Measurements from ENCODE around the gene ZNF391. TPM values are rescaled to one million over a fixed set of nuclear protein-coding genes. Genes with fewer than 3 reads are reported as not detected.
"Not testable (repeated sequence)": the region's sequence is repeated elsewhere in the genome, so short reads cannot be mapped to it uniquely, and the experiment has no call there.

ZNF391 gene
- total RNA-seq, 1 experiment from 2014 or later: 5.4 TPM

DNA sequence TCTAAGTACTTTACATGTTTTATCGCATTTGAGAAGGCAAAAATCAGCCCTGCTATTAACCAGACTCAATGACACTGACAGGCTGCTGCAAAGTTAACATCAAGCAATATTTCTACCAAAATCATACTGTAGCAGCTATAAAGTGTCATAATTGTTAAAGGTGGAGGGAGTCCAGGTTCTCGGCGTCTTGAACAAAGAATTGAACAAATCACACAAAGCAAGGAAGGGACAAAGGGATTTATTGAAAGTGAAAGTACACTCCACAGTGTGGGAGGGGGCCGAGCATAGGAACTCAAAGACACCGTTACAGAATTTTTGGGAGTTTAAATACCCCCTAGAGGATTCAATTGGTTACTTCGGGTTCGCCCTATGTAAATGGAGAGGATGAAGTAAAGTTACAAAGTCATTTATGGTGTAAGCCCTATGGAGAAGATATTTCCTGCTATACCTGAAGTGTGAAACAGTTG lies 12.9 kb upstream of the ZNF391 start:
- Histone ChIP-seq H4K8ac (replicated peaks; ENCODE audit: insufficient read length, low read depth, low read length) (no peak overlapping the region), H4K91ac (ENCODE audit: insufficient read length, low read depth, low read length) (no peak overlapping the region), H2BK12ac (ENCODE audit: insufficient read length, low read depth, low read length) (no peak overlapping the region), H2AK5ac (ENCODE audit: insufficient read length, low read length) (no peak overlapping the region), H2AFZ (ENCODE audit: low read length) (peak overlapping the region; percentile 78), H3K18ac (ENCODE audit: insufficient read length, low read depth, low read length) (no peak overlapping the region), H2BK20ac (ENCODE audit: low read depth, low read length, poor library complexity, severe bottlenecking) (no peak overlapping the region), H3K79me2 (ENCODE audit: insufficient read depth, low read length) (no peaks in the 10 kb centered on the region), H3T11ph (ENCODE audit: low read length) (no peak overlapping the region), H4K5ac (ENCODE audit: insufficient read length, low read depth, low read length) (no peak overlapping the region), H3K23ac (ENCODE audit: insufficient read length, low read depth, low read length) (no peak overlapping the region), H3K9me3 (ENCODE audit: control insufficient read depth, low read depth, low read length) (no peaks in the 10 kb centered on the region), H3K14ac (ENCODE audit: insufficient read depth, low read length) (no peak overlapping the region), H3K4me2 (ENCODE audit: insufficient read depth, insufficient read length, low read length) (peak overlapping the region; percentile 88), H3K27ac (ENCODE audit: insufficient read length, low read depth, low read length) (no peak overlapping the region), H4K20me1 (ENCODE audit: control insufficient read depth, insufficient read depth, insufficient read length) (no peaks in the 10 kb centered on the region), H3K4me1 (ENCODE audit: insufficient read depth, low read length) (peaks cover 2% of the 10 kb centered on the region), H3K27me3 (ENCODE audit: insufficient read depth, low read length) (no peaks in the 10 kb centered on the region), H2BK120ac (ENCODE audit: low read depth, low read length, poor library complexity, severe bottlenecking) (no peak overlapping the region), H3K4ac (ENCODE audit: low read depth, low read length) (no peak overlapping the region), H3K23me2 (ENCODE audit: insufficient read length, low read depth, low read length, poor library complexity, severe bottlenecking) (peaks cover 4% of the 10 kb centered on the region), H3K79me1 (ENCODE audit: insufficient read depth, low read depth, low read length, poor library complexity, severe bottlenecking) (no peaks in the 10 kb centered on the region), H3K9ac (ENCODE audit: extremely low read depth, insufficient read length, low read length) (no peak overlapping the region), H2BK5ac (ENCODE audit: insufficient read length, low read length) (no peak overlapping the region), H2BK15ac (ENCODE audit: low read depth, low read length) (no peak overlapping the region), H3K56ac (ENCODE audit: insufficient read length, low read depth, low read length) (no peak overlapping the region)
- peaks cover 43 to 56% of the 10 kb centered on the region in 2 experiments for H3K4me1 Mint-ChIP-seq
- WGBS (ENCODE audit: extremely low coverage, insufficient read length, low lambda C conversion rate): no CpG with 5 or more reads among the region's 7 CpGs
- peak overlapping the region; percentile 95 to 96; a peak in 4 of 5 replicates for H3K4me3 Mint-ChIP-seq
- H3K27me3 Mint-ChIP-seq (ENCODE audit: low read depth): no peaks in the 10 kb centered on the region
- TF ChIP-seq, protein P1, sequence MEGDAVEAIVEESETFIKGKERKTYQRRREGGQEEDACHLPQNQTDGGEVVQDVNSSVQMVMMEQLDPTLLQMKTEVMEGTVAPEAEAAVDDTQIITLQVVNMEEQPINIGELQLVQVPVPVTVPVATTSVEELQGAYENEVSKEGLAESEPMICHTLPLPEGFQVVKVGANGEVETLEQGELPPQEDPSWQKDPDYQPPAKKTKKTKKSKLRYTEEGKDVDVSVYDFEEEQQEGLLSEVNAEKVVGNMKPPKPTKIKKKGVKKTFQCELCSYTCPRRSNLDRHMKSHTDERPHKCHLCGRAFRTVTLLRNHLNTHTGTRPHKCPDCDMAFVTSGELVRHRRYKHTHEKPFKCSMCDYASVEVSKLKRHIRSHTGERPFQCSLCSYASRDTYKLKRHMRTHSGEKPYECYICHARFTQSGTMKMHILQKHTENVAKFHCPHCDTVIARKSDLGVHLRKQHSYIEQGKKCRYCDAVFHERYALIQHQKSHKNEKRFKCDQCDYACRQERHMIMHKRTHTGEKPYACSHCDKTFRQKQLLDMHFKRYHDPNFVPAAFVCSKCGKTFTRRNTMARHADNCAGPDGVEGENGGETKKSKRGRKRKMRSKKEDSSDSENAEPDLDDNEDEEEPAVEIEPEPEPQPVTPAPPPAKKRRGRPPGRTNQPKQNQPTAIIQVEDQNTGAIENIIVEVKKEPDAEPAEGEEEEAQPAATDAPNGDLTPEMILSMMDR (conservative IDR thresholded peaks at IDR 0.05): peak; percentile 48
- no peak for DNase-seq
- H3K36me3 Mint-ChIP-seq (ENCODE audit: insufficient read depth in 1 of 3, low read depth in 3 of 3): 0 out of 7 replicates have a peak, but pooled peaks cover 0 to 3% (median 0%) of the 10 kb centered on the region in 3 experiments
- H3K9me3 Mint-ChIP-seq: 0 out of 5 replicates have a peak, but pooled peaks cover 0 to 7% of the 10 kb centered on the region in 2 experiments
- no peak overlapping the region; a peak in 1 of 7 replicates for H3K27ac Mint-ChIP-seq

DNA sequence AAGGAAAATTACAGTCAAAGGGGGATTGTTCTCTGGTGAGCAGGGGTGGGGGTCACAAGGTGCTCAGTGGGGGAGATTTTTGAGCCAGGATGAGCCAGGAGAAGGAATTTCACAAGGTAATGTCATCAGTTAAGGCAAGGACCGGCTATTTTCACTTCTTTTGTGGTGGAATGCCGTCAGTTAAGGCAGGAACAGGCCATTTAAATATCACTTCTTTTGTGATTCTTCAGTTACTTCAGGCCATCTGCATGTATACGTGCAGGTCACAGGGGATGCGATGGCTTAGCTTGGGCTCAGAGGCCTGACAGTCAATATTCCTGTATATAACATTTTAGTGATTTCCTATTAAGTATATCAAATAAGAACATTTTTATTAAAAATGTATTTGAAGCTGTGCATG lies 10.2 kb upstream of the ZNF391 start:
- not testable (repeated sequence) for H3K18ac ChIP-seq (ENCODE audit: insufficient read length, low read depth, low read length); H3K36me3 Mint-ChIP-seq (ENCODE audit: insufficient read depth in 1 of 3, low read depth in 3 of 3); H3K56ac ChIP-seq (ENCODE audit: insufficient read length, low read depth, low read length); H3K23me2 ChIP-seq (ENCODE audit: insufficient read length, low read depth, low read length, poor library complexity, severe bottlenecking); H3K79me2 ChIP-seq (ENCODE audit: insufficient read depth, low read length); H2BK20ac ChIP-seq (ENCODE audit: low read depth, low read length, poor library complexity, severe bottlenecking); H2BK15ac ChIP-seq (ENCODE audit: low read depth, low read length); H3K4me2 ChIP-seq (ENCODE audit: insufficient read depth, insufficient read length, low read length); H4K20me1 ChIP-seq (ENCODE audit: control insufficient read depth, insufficient read depth, insufficient read length); H3K27me3 Mint-ChIP-seq (ENCODE audit: low read depth); H3K4me1 ChIP-seq (ENCODE audit: insufficient read depth, low read length); H4K8ac ChIP-seq (replicated peaks; ENCODE audit: insufficient read length, low read depth, low read length); H2AFZ ChIP-seq (ENCODE audit: low read length); H2BK120ac ChIP-seq (ENCODE audit: low read depth, low read length, poor library complexity, severe bottlenecking); H3T11ph ChIP-seq (ENCODE audit: low read length); H3K9me3 ChIP-seq (ENCODE audit: control insufficient read depth, low read depth, low read length); H3K23ac ChIP-seq (ENCODE audit: insufficient read length, low read depth, low read length); H3K27me3 ChIP-seq (ENCODE audit: insufficient read depth, low read length); H3K9ac ChIP-seq (ENCODE audit: extremely low read depth, insufficient read length, low read length); H2BK5ac ChIP-seq (ENCODE audit: insufficient read length, low read length); H3K79me1 ChIP-seq (ENCODE audit: insufficient read depth, low read depth, low read length, poor library complexity, severe bottlenecking); H3K14ac ChIP-seq (ENCODE audit: insufficient read depth, low read length); H3K4ac ChIP-seq (ENCODE audit: low read depth, low read length); H2BK12ac ChIP-seq (ENCODE audit: insufficient read length, low read depth, low read length); H2AK5ac ChIP-seq (ENCODE audit: insufficient read length, low read length); H4K91ac ChIP-seq (ENCODE audit: insufficient read length, low read depth, low read length); H4K5ac ChIP-seq (ENCODE audit: insufficient read length, low read depth, low read length)
- WGBS (ENCODE audit: extremely low coverage, insufficient read length, low lambda C conversion rate): no CpG with 5 or more reads among the region's 4 CpGs
- Mint-ChIP-seq H3K4me1 (peaks cover 43 to 55% of the 10 kb centered on the region in 2 experiments), H3K27ac (peak overlapping the region; percentile 5 to 96 (median 74); a peak in 3 of 7 replicates), H3K9me3 (peaks cover 13 to 16% of the 10 kb centered on the region in 2 experiments), H3K4me3 (peak overlapping the region; percentile 5 to 33; a peak in 2 of 5 replicates)
- H3K27ac ChIP-seq (ENCODE audit: insufficient read length, low read depth, low read length): peak overlapping the region; percentile 27
- DNase-seq: peak; percentile 40
